GM04503 (cell line): Measurements from ENCODE around the gene RBM33.

Source experiments
- DNase-seq: peaks from one replicate; pipeline ENCODE4 v3.0.0-alpha.2; 2012; ENCODE audit warnings: low read depth

RBM33 gene

DNA sequence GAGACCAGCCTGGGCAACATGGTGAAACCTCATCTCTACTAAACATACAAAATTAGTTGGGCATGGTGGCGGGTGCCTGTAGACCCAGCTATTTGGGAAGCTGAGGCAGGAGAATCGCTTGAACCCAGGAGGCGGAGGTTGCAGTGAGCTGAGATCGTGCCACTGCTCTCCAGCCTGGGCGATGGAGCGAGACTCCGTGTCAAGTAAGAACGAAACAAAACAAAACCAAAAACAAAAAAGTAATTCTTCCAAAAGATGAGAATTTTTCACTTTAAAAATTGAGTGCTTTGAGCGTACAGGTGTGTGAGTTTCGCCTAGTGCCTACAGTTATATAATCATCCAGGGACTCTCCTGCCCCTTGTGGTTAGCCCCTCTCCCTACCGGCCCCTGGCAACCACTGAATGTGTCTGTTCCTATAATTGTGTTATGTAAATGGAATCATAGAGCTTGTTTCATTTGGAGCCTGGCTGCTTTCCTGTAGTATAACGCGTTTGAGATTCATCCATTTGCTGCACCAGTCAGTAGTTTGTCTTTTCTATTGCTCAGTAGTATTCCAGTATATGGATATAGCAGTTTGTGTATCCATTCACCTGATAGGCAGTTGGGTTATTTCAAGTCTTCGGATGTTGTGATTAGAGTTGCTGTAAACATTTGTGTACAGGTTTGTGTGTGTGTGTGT is 80.0 kb downstream of the RBM33 start:
- no peak for DNase-seq

GRCh38 chr7:155725006-155725355 is 80.5 kb downstream of the RBM33 start:
- DNase-seq, result no peak

- no peak for DNase-seq
Measured at GRCh38 chr7:155727616-155728015, 83.2 kb downstream of the RBM33 start.

DNA sequence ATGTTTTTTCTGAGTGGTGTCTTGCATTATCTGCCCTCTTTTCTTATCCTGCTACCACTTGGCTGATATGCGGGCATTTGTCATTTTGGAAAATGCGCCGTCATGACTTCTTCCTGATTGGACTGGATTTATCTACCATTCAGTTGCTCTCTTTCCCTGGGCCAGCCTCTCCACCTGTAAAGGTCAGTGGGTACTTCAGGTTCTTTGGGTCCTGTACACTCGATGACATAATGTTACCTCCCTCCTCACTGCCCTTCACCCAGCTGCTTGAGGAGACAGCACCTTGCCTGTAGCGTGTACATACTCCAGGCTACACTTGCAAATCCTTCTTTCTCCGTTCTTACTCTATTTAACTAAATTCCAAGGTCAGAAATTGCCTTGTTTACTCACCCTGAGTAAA is 83.7 kb downstream of the RBM33 start:
- no peak for DNase-seq

DNA sequence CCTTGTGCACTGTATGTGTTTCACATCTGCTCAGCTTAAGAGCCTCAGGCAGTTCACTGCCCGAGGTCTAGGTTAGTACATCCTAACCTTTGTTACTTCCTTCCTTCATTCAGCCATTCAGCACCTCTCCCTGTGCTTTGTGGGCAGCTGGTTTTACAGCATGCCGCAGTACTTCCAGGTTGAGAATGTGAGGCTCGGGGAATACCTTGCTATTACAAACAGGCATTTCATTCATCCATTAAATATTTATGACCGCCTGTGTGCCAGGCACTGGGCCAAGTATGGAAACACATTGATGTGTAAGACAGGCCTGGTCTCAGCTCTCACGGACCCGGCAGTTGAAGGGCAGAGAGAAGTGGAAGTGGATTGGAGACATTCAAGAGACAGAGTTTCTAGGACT is 85.4 kb downstream of the RBM33 start:
- DNase-seq, result no peak

DNA sequence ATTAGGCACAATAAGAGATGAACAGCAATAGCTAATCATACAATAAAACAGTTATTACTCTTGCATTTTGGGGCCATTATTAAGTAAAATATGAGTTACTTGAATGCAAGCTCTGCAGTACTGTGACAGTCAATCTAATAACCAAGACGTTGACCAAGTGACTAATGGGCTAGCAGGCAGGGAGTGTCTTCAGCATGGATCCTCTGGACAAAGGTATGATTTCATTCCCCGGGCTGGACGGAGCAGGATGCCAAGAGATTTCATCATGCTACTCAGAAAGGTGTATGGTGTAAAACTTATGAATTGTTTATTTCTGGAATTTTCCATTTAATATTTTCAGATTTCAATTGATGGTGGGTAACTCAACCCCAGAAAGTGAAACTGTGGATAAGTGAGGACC is 86.9 kb downstream of the RBM33 start:
- DNase-seq, result no peak

- no peak for DNase-seq
Measured at GRCh38 chr7:155731871-155732270, 87.4 kb downstream of the RBM33 start.

GRCh38 chr7:155732286-155732685 is 87.8 kb downstream of the RBM33 start:
- no peak for DNase-seq

GRCh38 chr7:155733582-155734444 is 89.4 kb downstream of the RBM33 start:
- DNase-seq, result no peak

DNA sequence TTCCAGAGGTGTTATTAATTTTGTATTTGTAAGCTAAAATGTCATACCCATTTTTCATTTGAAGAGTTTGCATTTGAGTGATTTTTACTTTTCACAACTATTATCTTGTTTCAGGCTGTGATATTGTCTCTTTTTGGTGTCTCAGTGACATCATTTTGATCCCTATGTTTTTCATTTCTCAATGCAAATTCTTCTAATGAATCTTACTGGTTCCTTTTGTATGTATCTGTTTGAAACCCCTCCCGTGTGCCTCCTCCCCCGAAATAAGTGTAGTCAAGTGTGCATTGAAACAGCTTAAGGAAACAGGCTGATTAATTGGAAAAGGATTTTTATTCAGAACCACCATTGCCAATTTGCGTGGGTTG is 90.0 kb downstream of the RBM33 start:
- no peak for DNase-seq

DNA sequence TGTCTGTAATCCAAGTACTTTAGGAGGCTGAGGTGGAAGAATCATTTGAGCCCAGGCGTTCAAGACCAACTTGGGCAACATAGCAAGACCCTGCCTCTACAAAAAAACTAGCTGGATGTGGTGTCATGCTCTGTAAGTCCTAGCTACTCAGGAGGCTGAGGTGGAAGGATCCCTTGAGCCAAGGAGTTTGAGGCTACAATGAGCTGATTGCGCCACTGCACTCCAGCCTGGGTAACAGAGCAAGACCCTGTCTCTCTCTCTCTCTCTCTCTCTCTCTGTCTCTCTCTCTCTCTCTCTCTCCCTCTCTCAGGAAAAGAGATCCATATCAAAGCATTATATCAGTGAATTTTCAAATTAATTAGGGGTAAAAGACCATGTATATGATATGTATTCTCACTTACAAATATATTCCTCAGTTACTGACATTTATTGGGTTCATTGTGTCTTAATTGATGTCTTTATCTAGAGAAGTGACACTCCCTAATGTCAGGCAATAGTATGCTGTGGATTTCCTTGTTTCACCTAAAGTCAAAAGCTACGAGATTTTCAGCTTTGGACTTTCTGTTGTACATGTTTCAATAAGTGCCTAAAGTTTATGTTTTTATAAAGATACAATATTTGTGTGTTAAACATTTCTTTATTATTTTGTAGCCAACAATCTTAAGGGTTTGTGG is 91.1 kb downstream of the RBM33 start:
- DNase-seq, result no peak

GRCh38 chr7:155737590-155737989 is 93.1 kb downstream of the RBM33 start:
- DNase-seq, result no peak

DNA sequence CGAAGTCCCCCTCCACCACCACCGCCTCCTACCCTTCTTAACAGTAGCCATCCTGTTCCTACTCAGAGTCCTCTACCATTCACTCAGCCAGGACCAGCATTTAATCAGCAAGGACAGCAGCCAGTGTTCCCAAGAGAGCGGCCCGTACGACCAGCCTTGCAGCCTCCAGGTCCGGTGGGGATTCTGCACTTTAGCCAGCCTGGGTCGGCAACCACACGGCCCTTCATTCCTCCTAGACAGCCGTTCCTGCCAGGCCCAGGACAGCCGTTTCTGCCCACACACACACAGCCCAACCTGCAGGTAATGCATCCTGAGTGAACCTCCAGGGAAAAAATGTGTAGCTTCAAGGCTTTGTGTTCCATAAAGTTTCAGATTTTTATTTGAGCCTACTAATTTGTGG is 93.6 kb downstream of the RBM33 start:
- no peak for DNase-seq

- DNase-seq, result peak; percentile 20
Measured at GRCh38 chr7:155738652-155739537, 94.4 kb downstream of the RBM33 start.

- DNase-seq, result no peak
Measured at GRCh38 chr7:155739538-155740143, 95.2 kb downstream of the RBM33 start.

DNA sequence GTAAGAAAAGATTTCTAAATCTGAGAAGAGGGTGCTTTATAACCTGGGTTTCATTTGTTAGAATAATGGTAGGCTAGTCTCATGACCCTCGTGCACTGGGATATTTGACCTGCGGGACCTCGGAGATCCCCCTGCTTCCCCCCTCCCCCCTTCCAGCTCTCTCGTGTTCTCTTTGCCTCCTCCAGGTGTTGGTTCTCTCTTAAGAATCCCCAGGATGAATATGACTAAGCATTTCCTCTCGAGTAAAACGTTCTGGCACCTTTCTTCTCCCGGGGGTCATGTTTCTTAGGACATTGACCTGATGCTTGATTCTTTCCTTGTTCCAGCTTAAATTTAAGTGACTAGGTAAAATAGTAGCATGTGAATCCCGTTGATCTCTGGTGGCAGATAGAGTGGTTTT is 96.6 kb downstream of the RBM33 start:
- DNase-seq, result no peak

GRCh38 chr7:155741805-155742204 is 97.3 kb downstream of the RBM33 start:
- DNase-seq, result no peak

- no peak for DNase-seq
Measured at GRCh38 chr7:155743177-155743576, 98.7 kb downstream of the RBM33 start.

DNA sequence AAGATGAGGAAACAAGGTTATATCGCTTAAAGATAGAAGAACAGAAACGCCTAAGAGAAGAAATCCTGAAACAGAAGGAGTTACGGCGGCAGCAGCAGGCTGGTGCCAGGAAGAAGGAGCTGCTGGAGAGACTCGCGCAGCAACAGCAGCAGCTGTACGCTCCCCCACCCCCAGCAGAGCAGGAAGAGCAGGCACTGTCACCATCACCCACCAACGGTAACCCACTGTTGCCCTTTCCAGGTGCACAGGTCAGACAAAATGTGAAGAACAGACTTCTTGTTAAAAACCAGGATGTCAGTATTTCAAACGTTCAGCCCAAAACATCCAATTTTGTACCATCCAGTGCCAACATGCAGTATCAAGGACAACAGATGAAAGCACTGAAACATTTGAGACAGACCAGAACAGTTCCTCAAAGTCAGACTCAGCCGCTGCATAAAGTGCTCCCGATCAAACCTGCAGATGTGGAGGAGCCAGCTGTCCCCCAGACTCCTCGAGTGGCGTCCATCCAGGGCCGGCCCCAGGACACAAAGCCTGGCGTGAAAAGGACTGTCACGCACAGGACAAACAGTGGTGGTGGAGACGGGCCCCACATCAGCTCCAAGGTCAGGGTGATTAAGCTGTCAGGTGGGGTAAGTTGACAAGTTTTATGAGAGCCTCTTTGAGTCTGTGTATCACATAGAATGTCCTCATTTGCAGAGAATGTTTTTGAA is 100.7 kb downstream of the RBM33 start:
- no peak for DNase-seq

- no peak for DNase-seq
Measured at GRCh38 chr7:155745737-155746136, 101.3 kb downstream of the RBM33 start.

- no peak for DNase-seq
Measured at GRCh38 chr7:155746188-155746587, 101.7 kb downstream of the RBM33 start.
